ENCODE measurements around the gene FGG. TPM values are rescaled to one million over a fixed set of nuclear protein-coding genes. Genes with fewer than 3 reads are reported as not detected.

FGG gene
- total and polyA plus RNA-seq, 2 of the 13 experiments (the other 11 are each of a cell fraction or from before 2014, with no cell fraction given), result 1,037 to 2,423 TPM

GRCh38 chr4:154577324-154577723 is 35.1 kb downstream of the FGG start (continued):
- peak; percentile 56; the same call in 1 of the 2 replicates for TF ChIP-seq ZNF281 (CRISPR knock-in tag; IDR thresholded peaks at IDR 0.05; ENCODE audit: borderline replicate concordance)
- TF ChIP-seq ZHX1 (CRISPR knock-in tag; IDR thresholded peaks at IDR 0.05; ENCODE audit: low read depth), result no peak
- TF ChIP-seq POLR2AphosphoS2 (IDR thresholded peaks at IDR 0.05; ENCODE audit: low read depth, low read length), result no peak
- peak; percentile 56; the same call in 1 of the 2 replicates for TF ChIP-seq PHF21A (CRISPR knock-in tag; IDR thresholded peaks at IDR 0.05)
- TF ChIP-seq ZNF652 (CRISPR knock-in tag; IDR thresholded peaks at IDR 0.05; ENCODE audit: borderline replicate concordance, low read depth), result peak; percentile 28; the same call in 1 of the 2 replicates
- TF ChIP-seq, protein P1, sequence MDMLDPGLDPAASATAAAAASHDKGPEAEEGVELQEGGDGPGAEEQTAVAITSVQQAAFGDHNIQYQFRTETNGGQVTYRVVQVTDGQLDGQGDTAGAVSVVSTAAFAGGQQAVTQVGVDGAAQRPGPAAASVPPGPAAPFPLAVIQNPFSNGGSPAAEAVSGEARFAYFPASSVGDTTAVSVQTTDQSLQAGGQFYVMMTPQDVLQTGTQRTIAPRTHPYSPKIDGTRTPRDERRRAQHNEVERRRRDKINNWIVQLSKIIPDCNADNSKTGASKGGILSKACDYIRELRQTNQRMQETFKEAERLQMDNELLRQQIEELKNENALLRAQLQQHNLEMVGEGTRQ (IDR thresholded peaks at IDR 0.05; ENCODE audit: low read depth, low read length), result no peak
- TF ChIP-seq, protein P1 (CRISPR knock-in tag; IDR thresholded peaks at IDR 0.05; ENCODE audit: borderline replicate concordance), result no peak
- TF ChIP-seq MBNL3 (CRISPR knock-in tag; conservative IDR thresholded peaks at IDR 0.05), result no peak
- peak; percentile 77; the same call in 1 of the 2 replicates for TF ChIP-seq MED13 (CRISPR knock-in tag; IDR thresholded peaks at IDR 0.05)
- peak; percentile 97 for TF ChIP-seq CEBPG (CRISPR knock-in tag; IDR thresholded peaks at IDR 0.05)
- no peak for TF ChIP-seq ZNF543 (CRISPR knock-in tag; IDR thresholded peaks at IDR 0.05)
- peak; percentile 86; the same call in 1 of the 2 replicates for TF ChIP-seq SALL1 (CRISPR knock-in tag; IDR thresholded peaks at IDR 0.05)
- peak; percentile 90 for TF ChIP-seq TEAD3 (CRISPR knock-in tag; optimal IDR thresholded peaks at IDR 0.05; ENCODE audit: borderline replicate concordance)
- TF ChIP-seq, protein P2, sequence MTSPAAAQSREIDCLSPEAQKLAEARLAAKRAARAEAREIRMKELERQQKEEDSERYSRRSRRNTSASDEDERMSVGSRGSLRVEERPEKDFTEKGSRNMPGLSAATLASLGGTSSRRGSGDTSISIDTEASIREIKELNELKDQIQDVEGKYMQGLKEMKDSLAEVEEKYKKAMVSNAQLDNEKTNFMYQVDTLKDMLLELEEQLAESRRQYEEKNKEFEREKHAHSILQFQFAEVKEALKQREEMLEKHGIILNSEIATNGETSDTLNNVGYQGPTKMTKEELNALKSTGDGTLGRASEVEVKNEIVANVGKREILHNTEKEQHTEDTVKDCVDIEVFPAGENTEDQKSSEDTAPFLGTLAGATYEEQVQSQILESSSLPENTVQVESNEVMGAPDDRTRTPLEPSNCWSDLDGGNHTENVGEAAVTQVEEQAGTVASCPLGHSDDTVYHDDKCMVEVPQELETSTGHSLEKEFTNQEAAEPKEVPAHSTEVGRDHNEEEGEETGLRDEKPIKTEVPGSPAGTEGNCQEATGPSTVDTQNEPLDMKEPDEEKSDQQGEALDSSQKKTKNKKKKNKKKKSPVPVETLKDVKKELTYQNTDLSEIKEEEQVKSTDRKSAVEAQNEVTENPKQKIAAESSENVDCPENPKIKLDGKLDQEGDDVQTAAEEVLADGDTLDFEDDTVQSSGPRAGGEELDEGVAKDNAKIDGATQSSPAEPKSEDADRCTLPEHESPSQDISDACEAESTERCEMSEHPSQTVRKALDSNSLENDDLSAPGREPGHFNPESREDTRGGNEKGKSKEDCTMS (CRISPR knock-in tag; conservative IDR thresholded peaks at IDR 0.05), result no peak
- TF ChIP-seq ELF1 (CRISPR knock-in tag; IDR thresholded peaks at IDR 0.05), result peak; percentile 18; the same call in 1 of the 2 replicates
- TF ChIP-seq ERF (CRISPR knock-in tag; IDR thresholded peaks at IDR 0.05), result peak; percentile 79
- peak; percentile 67 for TF ChIP-seq THAP11 (CRISPR knock-in tag; IDR thresholded peaks at IDR 0.05)
- peak; percentile 89 for TF ChIP-seq GFI1 (CRISPR knock-in tag; IDR thresholded peaks at IDR 0.05; ENCODE audit: borderline replicate concordance)
- peak; percentile 87 for TF ChIP-seq NFIC (IDR thresholded peaks at IDR 0.05; ENCODE audit: low read length)
- TF ChIP-seq ZNF143 (CRISPR knock-in tag; IDR thresholded peaks at IDR 0.05), result no peak
- 0 out of 2 replicates have a peak, but pooled peaks have one; percentile 50 for TF ChIP-seq HHEX (CRISPR knock-in tag; IDR thresholded peaks at IDR 0.05)
- no peak for TF ChIP-seq ZNF839 (CRISPR knock-in tag; IDR thresholded peaks at IDR 0.05; ENCODE audit: borderline replicate concordance)

Data from HepG2 (cell line).